ENCODE measurements around the gene SLAIN1.

The SLAIN1 gene

DNA sequence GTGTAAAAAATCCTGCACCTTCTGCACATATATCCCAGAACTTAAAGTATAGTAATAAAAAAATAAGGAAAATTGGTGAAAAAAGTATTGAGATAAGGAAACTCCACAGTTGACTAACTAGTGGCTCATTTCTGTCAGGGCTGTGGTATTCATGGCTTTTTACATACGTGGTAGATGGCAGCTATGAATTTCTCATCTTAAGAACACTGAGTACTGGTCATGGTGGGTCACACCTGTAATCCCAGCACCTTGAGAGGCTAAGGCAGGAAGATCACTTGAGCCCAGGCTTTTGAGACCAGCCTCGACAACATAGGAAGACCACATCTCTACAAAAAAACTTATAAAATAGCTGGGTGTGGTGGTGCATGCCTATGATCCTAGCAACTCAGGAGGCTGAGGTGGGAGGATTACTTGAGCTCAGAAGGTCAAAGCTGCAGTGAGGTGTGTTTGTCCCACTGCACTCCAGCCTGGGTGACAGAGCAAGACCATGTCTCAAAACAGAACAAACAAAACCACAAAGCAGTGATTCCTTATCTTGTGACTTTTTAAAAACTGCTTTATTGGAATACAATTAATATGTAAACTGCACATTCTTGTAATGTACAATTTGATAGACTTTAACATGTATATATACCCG, 16.8 kb downstream of the SLAIN1 start:
- no peak for DNase-seq (ENCODE audit: low read depth in 3 of 3, low spot score in 1 of 3)

GRCh38 chr13:77715233-77715891, 17.9 kb downstream of the SLAIN1 start:
- no peak for DNase-seq (ENCODE audit: low read depth in 3 of 3, low spot score in 1 of 3)

DNA sequence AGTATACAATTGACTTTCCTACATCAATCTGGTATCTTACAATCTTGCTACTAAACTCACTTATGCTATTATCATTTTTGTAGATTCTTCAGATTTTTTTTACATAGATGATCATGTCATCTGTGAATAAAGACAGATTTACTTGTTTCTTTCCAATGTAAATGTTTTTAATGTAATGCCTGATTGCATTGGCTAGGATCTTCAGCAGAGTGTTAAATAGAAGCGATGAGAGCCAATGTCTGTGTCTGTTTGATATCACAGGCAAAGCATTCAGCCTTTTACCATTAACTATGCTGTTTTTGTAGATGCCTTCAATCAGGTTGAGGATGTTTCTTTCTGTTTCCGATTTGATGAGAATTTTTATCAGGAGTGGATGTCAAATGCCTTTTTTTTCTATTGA, 19.2 kb downstream of the SLAIN1 start:
- no peak for DNase-seq (ENCODE audit: low read depth in 3 of 3, low spot score in 1 of 3)

DNA sequence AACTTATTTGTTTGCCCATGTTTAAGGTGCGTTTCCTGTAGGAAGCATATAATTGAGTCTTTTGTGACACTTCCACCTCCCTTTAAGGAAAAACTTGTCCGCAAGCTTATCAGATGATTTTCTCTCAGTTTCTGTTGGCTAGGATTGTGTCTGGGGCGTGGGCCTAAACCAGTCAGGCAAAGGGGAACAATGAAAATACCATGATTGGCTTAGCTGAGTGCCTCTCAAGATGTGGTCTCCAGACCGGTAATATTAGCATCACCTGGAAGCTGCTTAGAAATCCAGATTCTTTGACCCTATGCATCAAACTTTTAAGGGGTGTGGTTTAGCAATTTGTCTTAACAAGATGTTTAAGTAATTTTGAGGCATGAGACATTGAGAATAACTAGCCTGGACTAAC, 20.0 kb downstream of the SLAIN1 start:
- no peak for DNase-seq (ENCODE audit: low read depth in 3 of 3, low spot score in 1 of 3)

GRCh38 chr13:77719128-77719527, 21.6 kb downstream of the SLAIN1 start:
- DNase-seq (ENCODE audit: low read depth in 3 of 3, low spot score in 1 of 3), result no peak

DNA sequence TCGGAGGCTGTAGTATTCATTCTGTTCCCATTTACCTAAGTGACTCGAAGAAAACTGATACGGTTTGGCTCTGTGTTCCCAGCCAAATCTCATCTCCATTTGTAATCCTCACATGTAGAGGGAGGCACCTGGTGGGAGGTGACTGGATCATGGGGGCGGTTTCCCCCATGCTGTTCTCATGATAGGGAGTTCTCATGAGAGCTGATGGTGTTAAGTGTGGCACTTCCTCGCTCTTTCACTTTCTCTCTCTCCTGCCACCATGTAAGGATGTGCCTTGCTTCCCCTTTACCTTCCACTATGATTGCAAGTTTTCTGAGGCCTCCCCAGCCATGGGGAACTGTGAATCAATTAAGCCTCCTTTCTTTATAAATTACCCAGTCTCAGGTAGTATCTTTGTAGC, 23.5 kb downstream of the SLAIN1 start:
- no peak for DNase-seq (ENCODE audit: low read depth in 3 of 3, low spot score in 1 of 3)

- no peak for DNase-seq (ENCODE audit: low read depth in 3 of 3, low spot score in 1 of 3)
Observed at GRCh38 chr13:77724092-77724491, 26.6 kb downstream of the SLAIN1 start.

DNA sequence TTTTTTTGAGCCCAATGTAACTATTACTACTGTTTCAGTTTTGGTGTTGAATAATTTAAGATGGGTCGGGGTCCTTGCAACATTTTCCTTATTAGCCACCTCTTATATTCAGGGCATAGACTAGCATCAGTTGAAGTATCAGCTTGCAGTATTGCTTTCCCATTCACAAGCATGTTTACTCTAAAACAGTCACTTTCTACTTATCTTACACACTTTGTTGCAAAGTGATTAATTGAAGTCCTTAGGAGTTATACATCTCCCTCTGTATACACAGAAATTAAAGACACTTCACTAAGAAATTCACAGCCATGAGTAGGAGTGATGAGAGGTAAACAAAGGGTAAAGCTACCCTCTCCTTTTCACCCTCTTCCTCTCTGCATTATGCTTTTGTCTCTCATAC, 27.6 kb downstream of the SLAIN1 start:
- DNase-seq (ENCODE audit: low read depth in 3 of 3, low spot score in 1 of 3), result no peak

GRCh38 chr13:77728265-77729125, 31.0 kb downstream of the SLAIN1 start:
- DNase-seq (ENCODE audit: low read depth in 3 of 3, low spot score in 1 of 3), result no peak

DNA sequence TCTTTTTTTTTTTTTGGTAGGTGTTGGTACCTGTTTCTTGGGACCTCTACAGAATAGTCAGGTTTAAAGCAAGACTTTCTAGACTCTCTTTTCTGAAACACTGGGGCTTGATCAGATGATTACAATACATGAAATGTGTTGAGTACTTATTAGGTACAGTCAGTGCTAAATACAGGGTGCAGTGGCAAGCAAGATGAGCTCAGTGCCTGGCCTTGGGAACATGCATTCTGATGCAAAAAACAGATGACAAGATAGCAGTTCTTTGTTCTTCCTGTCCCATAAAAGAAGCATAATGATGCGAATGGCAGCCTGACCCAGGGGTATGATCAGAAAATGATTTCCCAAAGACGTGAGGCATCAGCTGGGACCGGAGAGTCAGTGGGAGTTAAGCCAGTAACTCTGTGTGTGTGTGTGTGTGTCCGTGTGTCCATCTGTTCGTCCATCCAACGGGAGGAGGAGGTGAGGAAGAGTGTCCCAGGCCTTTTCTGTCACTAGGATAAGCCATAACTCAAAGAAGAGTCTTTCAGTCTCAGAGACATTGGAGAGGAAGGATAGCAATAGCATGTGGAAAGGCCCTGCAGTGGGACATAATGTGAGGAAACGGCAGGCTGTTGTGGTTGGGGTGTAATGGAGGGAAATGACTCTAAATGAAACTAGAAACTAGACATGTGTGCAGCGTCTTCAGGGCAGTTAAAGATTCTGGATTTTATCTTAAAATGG, 32.2 kb downstream of the SLAIN1 start:
- no peak for DNase-seq (ENCODE audit: low read depth in 3 of 3, low spot score in 1 of 3)

DNA sequence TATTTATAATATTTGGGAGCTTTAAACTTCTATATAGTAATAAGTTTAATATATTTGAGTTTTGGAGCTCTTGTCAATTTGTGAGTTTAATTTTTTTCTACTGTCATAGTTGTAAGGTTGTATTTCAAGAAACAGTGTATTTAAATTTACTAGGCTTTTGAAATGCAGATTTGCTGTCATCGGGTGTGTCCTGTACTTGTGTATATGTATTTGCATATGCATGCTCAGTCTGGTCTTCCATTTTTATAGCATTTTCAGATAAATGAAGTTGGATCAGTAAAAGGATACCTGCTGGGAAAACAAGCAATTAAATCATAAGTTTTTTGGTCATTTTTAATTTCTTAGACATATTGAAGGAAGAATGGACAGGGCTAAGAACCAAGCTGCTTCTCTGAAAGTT, 33.1 kb downstream of the SLAIN1 start:
- no peak for DNase-seq (ENCODE audit: low read depth in 3 of 3, low spot score in 1 of 3)

DNA sequence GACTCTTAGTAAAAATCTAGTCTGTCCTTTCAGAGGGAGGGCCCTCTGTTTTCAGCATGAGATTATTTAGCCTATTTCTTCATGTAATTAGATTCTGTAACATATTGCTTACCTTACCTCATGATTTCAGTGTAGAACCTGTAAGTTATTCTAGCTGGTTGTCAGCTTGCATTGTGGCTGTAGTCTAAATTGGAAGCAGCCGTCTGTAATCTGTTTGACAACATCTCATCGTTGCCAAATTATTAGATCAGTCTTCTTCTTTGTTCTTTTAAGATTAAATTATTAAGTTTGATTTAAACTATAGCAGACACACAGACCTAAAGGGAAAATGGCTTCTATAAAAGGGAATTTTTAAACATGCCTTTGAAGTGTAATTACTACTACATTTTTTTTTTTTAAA, 34.8 kb downstream of the SLAIN1 start:
- DNase-seq (ENCODE audit: low read depth in 3 of 3, low spot score in 1 of 3), result no peak

GRCh38 chr13:77733674-77734073, 36.2 kb downstream of the SLAIN1 start:
- DNase-seq (ENCODE audit: low read depth in 3 of 3, low spot score in 1 of 3), result no peak

DNA sequence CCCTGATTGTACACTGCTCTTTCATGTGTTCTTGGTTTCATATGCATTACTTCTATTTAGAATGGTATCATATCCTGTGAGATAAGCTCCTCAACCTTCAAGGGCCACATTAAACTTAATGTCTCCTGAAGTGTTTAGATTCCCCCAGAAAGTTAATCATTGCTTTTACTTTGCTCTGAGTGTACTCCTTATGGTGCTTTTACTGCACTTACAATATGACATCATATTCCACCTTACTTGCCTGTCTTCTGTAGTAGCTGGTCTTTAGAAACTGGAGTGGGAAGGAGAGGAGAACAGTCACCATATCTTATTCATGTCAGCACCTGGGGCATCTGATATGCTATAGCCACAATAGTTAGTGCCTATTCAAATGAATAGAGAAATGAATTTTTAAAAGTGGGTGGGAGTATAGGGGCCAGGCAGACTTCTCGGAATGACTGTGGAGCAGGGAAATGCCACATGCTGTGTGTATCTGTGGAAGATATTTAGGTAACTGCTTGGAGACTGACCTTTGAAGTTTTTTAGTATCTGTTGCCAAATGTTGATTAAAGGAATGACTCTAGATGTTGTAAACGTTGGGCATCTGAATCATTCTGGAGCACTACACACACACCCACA, 40.2 kb downstream of the SLAIN1 start:
- no peak for DNase-seq (ENCODE audit: low read depth in 3 of 3, low spot score in 1 of 3)

DNA sequence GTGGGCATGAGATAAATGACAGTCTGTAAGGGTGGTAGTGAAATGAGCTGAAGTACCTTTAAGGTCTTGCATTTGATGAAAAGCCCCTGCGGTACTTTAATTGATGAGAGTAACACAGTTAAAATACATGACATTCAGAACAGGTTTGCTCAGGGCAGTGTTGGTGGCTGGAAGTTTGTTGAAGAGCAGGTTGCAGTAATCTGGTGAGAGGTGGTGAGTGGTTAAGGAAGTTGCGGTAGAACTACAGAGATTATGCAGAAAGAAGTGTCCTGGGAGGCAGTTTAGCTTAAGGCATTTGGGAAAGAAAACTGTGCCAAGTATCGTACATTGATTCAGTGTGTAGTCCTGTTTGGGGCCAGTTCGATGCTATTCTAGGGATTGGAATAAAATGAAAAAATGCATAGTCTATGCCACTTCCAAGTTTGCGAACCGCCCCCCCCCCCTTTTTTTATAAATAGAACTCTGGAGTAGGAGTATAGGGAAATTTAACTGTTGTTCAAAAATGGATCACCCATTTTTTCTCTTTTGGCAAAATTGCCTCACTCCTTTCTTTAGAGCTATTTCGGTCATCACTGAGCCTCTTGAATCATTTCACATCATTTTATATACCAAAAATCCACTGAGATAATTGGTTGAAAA, 42.7 kb downstream of the SLAIN1 start:
- no peak for DNase-seq (ENCODE audit: low read depth in 3 of 3, low spot score in 1 of 3)

GRCh38 chr13:77740931-77741596, 43.6 kb downstream of the SLAIN1 start:
- no peak for DNase-seq (ENCODE audit: low read depth in 3 of 3, low spot score in 1 of 3)

GRCh38 chr13:77741597-77741972, 44.1 kb downstream of the SLAIN1 start:
- DNase-seq (ENCODE audit: low read depth in 3 of 3, low spot score in 1 of 3), result no peak

- DNase-seq (ENCODE audit: low read depth in 3 of 3, low spot score in 1 of 3), result no peak
Observed at GRCh38 chr13:77742801-77743200, 45.3 kb downstream of the SLAIN1 start.

DNA sequence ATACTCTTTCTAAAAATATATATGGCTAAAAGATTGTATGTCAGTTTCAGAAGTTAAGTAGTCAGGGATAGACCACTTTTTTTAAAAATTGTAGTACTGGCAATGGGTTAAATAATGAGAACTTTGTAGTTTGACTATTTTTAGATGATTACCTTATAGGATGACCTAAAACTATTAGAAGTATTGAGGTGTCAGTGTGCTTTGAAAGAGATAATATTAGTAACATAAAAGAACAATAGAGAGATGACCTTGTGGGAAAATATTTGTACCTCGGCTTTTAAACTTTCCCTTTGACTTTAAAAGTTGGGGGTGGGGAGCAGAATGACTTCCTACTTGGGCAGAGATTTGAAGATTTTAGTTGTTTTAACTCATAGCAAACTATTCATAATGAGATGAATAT, 48.3 kb downstream of the SLAIN1 start:
- no peak for DNase-seq (ENCODE audit: low read depth in 3 of 3, low spot score in 1 of 3)

DNA sequence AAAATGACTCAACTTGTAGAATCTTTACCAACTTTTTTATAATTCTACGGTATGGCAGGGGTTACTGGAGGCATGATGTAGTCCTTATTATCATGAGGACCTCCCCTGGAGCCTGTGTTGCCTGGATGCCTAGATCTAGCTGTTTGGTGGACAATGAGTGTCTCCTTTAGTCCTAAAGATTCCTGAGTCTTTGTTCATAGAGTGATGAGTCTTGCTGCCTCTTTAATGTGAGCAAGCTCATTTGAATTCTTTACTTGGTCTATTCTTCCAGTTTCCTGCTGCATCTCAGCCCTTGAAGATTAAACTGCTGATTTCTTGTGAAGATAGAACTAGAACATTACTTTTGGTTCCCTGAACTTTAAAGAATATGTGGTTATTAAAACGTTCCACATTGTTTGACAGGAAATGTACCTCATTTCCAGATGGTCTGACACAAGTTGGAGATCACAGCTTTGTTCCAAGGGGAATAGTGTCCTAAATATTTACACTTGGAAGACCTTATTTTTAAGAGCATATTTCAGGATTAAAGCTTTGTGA, 51.9 kb downstream of the SLAIN1 start:
- no peak for DNase-seq (ENCODE audit: low read depth in 3 of 3, low spot score in 1 of 3)
